HepG2 (cell line): Measurements from ENCODE around the gene TFDP2. TPM values are rescaled to one million over a fixed set of nuclear protein-coding genes. Genes with fewer than 3 reads are reported as not detected.

Experiments
- ARID3A ChIP-seq: IDR thresholded peaks from 2 replicates; pipeline ENCODE4 v1.6.1; 2012; ENCODE audit warnings: low read depth, low read length, improper control_type of control experiment
- CHCHD3 ChIP-seq: sonication (generic); formaldehyde crosslinking; IDR thresholded peaks from 2 replicates; pipeline ENCODE4 v1.8.0; 2022; ENCODE audit warnings: mild to moderate bottlenecking, missing genetic modification reagents, moderate library complexity
- GATAD2A ChIP-seq: IDR thresholded peaks from 2 replicates; pipeline ENCODE4 v1.6.1; 2016
- KLF12 ChIP-seq: sonication (generic); formaldehyde crosslinking; IDR thresholded peaks from 2 replicates; pipeline ENCODE4 v1.4.0; 2020; ENCODE audit warnings: missing genetic modification reagents, borderline replicate concordance
- MAFK ChIP-seq, 2 experiments: IDR thresholded peaks in 1 of 2; conservative IDR thresholded peaks in 1 of 2; 2 replicates each; pipeline ENCODE4 v1.6.1; 2011; ENCODE audit warnings: improper control_type of control experiment in 2 of 2, low read length in 2 of 2
- MED8 ChIP-seq: sonication (generic); formaldehyde crosslinking; IDR thresholded peaks from 2 replicates; pipeline ENCODE4 v1.8.1; 2023; ENCODE audit warnings: mild to moderate bottlenecking, missing genetic modification reagents; ENCODE audit not compliant: insufficient replicate concordance
- NCOA2 ChIP-seq: sonication (generic); formaldehyde crosslinking; IDR thresholded peaks from 2 replicates; pipeline ENCODE4 v1.8.0; 2022; ENCODE audit warnings: inconsistent platforms
- POLR2G ChIP-seq: fragments of 200-400 bp; formaldehyde crosslinking; IDR thresholded peaks from 2 replicates; pipeline ENCODE4 v1.6.1; 2018; ENCODE audit warnings: mild to moderate bottlenecking, low read depth, low read length, moderate library complexity
- RARA ChIP-seq: IDR thresholded peaks from 2 replicates; pipeline ENCODE4 v1.6.1; 2016; ENCODE audit warnings: missing genetic modification reagents, missing compliant biosample characterization
- RFXANK ChIP-seq: IDR thresholded peaks from 2 replicates; pipeline ENCODE4 v1.6.1; 2016
- RXRA ChIP-seq: sonication (generic); formaldehyde crosslinking; IDR thresholded peaks from 2 replicates; pipeline ENCODE4 v1.5.1; 2020; ENCODE audit warnings: missing genetic modification reagents
- SAP130 ChIP-seq: IDR thresholded peaks from 2 replicates; pipeline ENCODE4 v1.6.1; 2016; ENCODE audit warnings: low read depth
- SP5 ChIP-seq: IDR thresholded peaks from 2 replicates; pipeline ENCODE4 v1.6.1; 2016; ENCODE audit warnings: low read depth, borderline replicate concordance
- TBX2 ChIP-seq: sonication (generic); formaldehyde crosslinking; IDR thresholded peaks from 2 replicates; pipeline ENCODE4 v1.5.0; 2020; ENCODE audit warnings: missing genetic modification reagents, mild to moderate bottlenecking, borderline replicate concordance
- TCF7 ChIP-seq: sonication (generic); IDR thresholded peaks from 2 replicates; pipeline ENCODE4 v1.6.1; 2016; ENCODE audit warnings: antibody characterized with exemption, low read depth
- TOPORS ChIP-seq: sonication (generic); formaldehyde crosslinking; IDR thresholded peaks from 2 replicates; pipeline ENCODE4 v1.8.0; 2023; ENCODE audit warnings: mild to moderate bottlenecking, missing genetic modification reagents
- XRCC5 ChIP-seq: fragments of 200-400 bp; formaldehyde crosslinking; optimal IDR thresholded peaks from 2 replicates; pipeline ENCODE3; 2017; ENCODE audit warnings: mild to moderate bottlenecking, low read length
- ZBTB8A ChIP-seq: sonication (generic); formaldehyde crosslinking; IDR thresholded peaks from 2 replicates; pipeline ENCODE4 v1.4.0; 2020; ENCODE audit warnings: mild to moderate bottlenecking, low read depth, missing genetic modification reagents, borderline replicate concordance
- ZNF124 ChIP-seq: sonication (generic); formaldehyde crosslinking; IDR thresholded peaks from 2 replicates; pipeline ENCODE4 v1.4.0; 2020; ENCODE audit warnings: missing genetic modification reagents
- ZNF136 ChIP-seq: sonication (generic); formaldehyde crosslinking; IDR thresholded peaks from 2 replicates; pipeline ENCODE4 v1.8.1; 2022; ENCODE audit warnings: low read depth, mild to moderate bottlenecking, moderate library complexity, missing genetic modification reagents
- ZNF160 ChIP-seq: sonication (generic); formaldehyde crosslinking; IDR thresholded peaks from 2 replicates; pipeline ENCODE4 v1.8.0; 2022; ENCODE audit warnings: mild to moderate bottlenecking, inconsistent platforms, missing genetic modification reagents
- ZNF251 ChIP-seq: sonication (generic); formaldehyde crosslinking; IDR thresholded peaks from 2 replicates; pipeline ENCODE4 v1.9.0; 2021; ENCODE audit warnings: mild to moderate bottlenecking, missing genetic modification reagents
- ZNF354B ChIP-seq: sonication (generic); formaldehyde crosslinking; IDR thresholded peaks from 2 replicates; pipeline ENCODE4 v1.8.0; 2022; ENCODE audit warnings: mild to moderate bottlenecking, missing genetic modification reagents
- ZNF484 ChIP-seq: sonication (generic); formaldehyde crosslinking; IDR thresholded peaks from 2 replicates; pipeline ENCODE4 v1.5.1; 2020; ENCODE audit warnings: mild to moderate bottlenecking, low read depth, missing genetic modification reagents, borderline replicate concordance
- ZNF557 ChIP-seq: sonication (generic); formaldehyde crosslinking; IDR thresholded peaks from 2 replicates; pipeline ENCODE4 v1.4.0; 2020; ENCODE audit warnings: missing genetic modification reagents
- ZNF776 ChIP-seq: sonication (generic); formaldehyde crosslinking; IDR thresholded peaks from 2 replicates; pipeline ENCODE4 v1.4.0; 2020; ENCODE audit warnings: mild to moderate bottlenecking, missing genetic modification reagents
- ZNF784 ChIP-seq: sonication (generic); formaldehyde crosslinking; IDR thresholded peaks from 2 replicates; pipeline ENCODE4 v1.5.1; 2020; ENCODE audit warnings: missing genetic modification reagents, mild to moderate bottlenecking, borderline replicate concordance
- polyA plus RNA-seq, 8 experiments: library from polyadenylated mRNA; depleted of rRNA in 3 of 8; stranded (reverse) in 7 of 8; unstranded in 1 of 8; fragments of >200 nt; fragmentation: Illumina TruSeq in 4 of 8; extraction: Trizol in 4 of 8; gene quantifications; 2 replicates each; pipeline versions ENCODE4 v1.2.1 to v1.2.3, GENCODE V29; 2011 to 2016; ENCODE audit warnings: low read depth in 4 of 8, missing spikeins in 1 of 8, mixed read lengths in 1 of 8; ENCODE audit not compliant: insufficient read depth in 1 of 8
- total RNA-seq, 5 experiments: library from RNA; depleted of rRNA; stranded (reverse); fragments of >200 nt; fragmentation: Illumina TruSeq; extraction: Trizol; gene quantifications; 2 replicates each; pipeline ENCODE4 v1.2.3, GENCODE V29; 2016; ENCODE audit warnings: low read depth in 1 of 5
- TF ChIP-seq, protein P1 (sequence below): sonication (generic); formaldehyde crosslinking; IDR thresholded peaks from 2 replicates; pipeline ENCODE4 v1.5.0; 2020; ENCODE audit warnings: mild to moderate bottlenecking, low read depth, missing genetic modification reagents, borderline replicate concordance
- TF ChIP-seq, protein P2 (sequence below): sonication (generic); formaldehyde crosslinking; IDR thresholded peaks from 2 replicates; pipeline ENCODE4 v1.4.0; 2020; ENCODE audit warnings: missing genetic modification reagents, borderline replicate concordance

Gene TFDP2
- total and polyA plus RNA-seq, 2 of the 13 experiments (the other 11 are each of a cell fraction or from before 2014, with no cell fraction given): 17.9 to 37.4 TPM

DNA sequence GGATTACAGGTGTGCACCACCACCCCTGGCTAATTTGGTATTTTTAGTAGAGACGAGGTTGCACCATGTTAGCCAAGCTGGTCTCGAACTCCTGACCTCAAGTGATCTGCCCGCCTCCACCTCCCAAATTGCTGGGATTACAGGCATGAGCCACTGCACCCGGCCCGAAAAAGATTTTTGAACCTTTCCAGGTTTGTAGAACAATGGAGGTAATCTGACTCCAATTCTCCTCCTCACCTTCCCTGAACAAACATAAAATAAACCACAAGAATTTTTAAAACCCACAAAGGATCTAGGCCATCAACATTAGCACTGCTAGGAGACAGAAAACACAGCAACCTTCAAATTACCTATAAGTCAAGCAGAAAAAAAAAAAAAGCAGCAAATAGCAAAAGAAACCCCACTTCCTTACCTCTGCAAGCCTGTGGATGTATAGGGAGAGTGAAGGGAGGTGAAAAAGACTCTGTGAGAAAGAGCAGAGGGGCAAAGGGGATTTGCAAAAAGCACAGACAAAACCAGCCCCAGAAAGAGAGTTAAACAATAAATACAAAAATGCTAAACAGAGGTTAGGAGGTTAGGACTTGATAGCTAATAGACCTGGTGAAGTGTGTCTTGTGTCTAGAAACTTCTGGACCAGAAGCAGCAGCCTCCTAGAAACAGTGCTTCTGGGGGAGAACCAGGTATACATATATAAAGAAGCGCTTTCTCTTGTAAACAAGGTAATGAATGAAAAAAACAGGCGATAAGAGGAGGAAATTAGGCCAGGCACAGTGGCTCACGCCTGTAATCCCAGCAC is 32.1 kb downstream of the TFDP2 start (continued):
- TF ChIP-seq, protein P1, sequence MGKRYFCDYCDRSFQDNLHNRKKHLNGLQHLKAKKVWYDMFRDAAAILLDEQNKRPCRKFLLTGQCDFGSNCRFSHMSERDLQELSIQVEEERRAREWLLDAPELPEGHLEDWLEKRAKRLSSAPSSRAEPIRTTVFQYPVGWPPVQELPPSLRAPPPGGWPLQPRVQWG (CRISPR knock-in tag): no peak
- TF ChIP-seq XRCC5 (no peak), ZNF251 (CRISPR knock-in tag) (no peak), ZNF776 (no peak), TBX2 (CRISPR knock-in tag) (no peak), ZBTB8A (CRISPR knock-in tag) (no peak), RXRA (CRISPR knock-in tag) (peak; percentile 26; the same call in 1 of the 2 replicates), NCOA2 (CRISPR knock-in tag) (no peak), ZNF160 (CRISPR knock-in tag) (no peak), ZNF124 (CRISPR knock-in tag) (no peak), TOPORS (CRISPR knock-in tag) (no peak), SAP130 (CRISPR knock-in tag) (no peak), GATAD2A (CRISPR knock-in tag) (peak; percentile 24; the same call in 1 of the 2 replicates), KLF12 (no peak), MAFK (conservative IDR thresholded peaks at IDR 0.05 in 1 of 2, IDR thresholded peaks at IDR 0.05 in 1 of 2; ENCODE audit: low read length in 2 of 2) (no peak), RARA (CRISPR knock-in tag) (peak; percentile 19; the same call in 1 of the 2 replicates), POLR2G (no peak), ZNF557 (CRISPR knock-in tag) (no peak), ZNF136 (CRISPR knock-in tag) (no peak), CHCHD3 (no peak), MED8 (CRISPR knock-in tag) (no peak), ZNF784 (CRISPR knock-in tag) (no peak), ZNF484 (no peak), TCF7 (0 out of 2 replicates have a peak, but pooled peaks have one; percentile 16), ARID3A (no peak), RFXANK (CRISPR knock-in tag) (no peak), SP5 (CRISPR knock-in tag) (peak; percentile 74), ZNF354B (CRISPR knock-in tag) (no peak)
- TF ChIP-seq, protein P2, sequence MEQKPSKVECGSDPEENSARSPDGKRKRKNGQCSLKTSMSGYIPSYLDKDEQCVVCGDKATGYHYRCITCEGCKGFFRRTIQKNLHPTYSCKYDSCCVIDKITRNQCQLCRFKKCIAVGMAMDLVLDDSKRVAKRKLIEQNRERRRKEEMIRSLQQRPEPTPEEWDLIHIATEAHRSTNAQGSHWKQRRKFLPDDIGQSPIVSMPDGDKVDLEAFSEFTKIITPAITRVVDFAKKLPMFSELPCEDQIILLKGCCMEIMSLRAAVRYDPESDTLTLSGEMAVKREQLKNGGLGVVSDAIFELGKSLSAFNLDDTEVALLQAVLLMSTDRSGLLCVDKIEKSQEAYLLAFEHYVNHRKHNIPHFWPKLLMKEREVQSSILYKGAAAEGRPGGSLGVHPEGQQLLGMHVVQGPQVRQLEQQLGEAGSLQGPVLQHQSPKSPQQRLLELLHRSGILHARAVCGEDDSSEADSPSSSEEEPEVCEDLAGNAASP (CRISPR knock-in tag): 0 out of 2 replicates have a peak, but pooled peaks have one; percentile 20
